Uterus (tissue), 4 donors: ENCODE measurements around the gene CD2BP2. TPM values are rescaled to one million over a fixed set of nuclear protein-coding genes. Genes with fewer than 3 reads are reported as not detected.

Source experiments
- DNase-seq, 2 donors: peaks; one replicate each; pipeline ENCODE4 v3.0.0-alpha.2; 2019 to 2020
- H3K27ac ChIP-seq, 2 donors: fragments of 200-600 bp; sonication (generic); 1 replicate in 1 of 2; 2 replicates in 1 of 2; pipeline ENCODE4 v1.5.1; 2016 to 2018
- H3K27me3 ChIP-seq, 2 donors: fragments of 200-600 bp; sonication (generic); one replicate each; pipeline ENCODE4 v1.5.1; 2018 to 2019; ENCODE audit warnings: control low read depth in 1 of 2
- H3K36me3 ChIP-seq, 2 donors: fragments of 200-600 bp; sonication (generic); one replicate each; pipeline ENCODE4 v1.5.1; 2019; ENCODE audit warnings: control low read depth in 1 of 2
- H3K4me1 ChIP-seq, 2 donors: fragments of 200-600 bp; sonication (generic); one replicate each; pipeline ENCODE4 v1.5.1; 2018 to 2019; ENCODE audit warnings: control low read depth in 1 of 2
- H3K4me3 ChIP-seq, 2 donors: fragments of 200-600 bp; sonication (generic); 1 replicate in 1 of 2; 2 replicates in 1 of 2; pipeline ENCODE4 v1.5.1; 2018 to 2019; ENCODE audit warnings: mild to moderate bottlenecking in 1 of 2
- H3K9me3 ChIP-seq, 2 donors: fragments of 200-600 bp; sonication (generic); one replicate each; pipeline ENCODE4 v1.5.1; 2019; ENCODE audit warnings: control low read depth in 1 of 2
- CTCF ChIP-seq, 4 experiments: fragments of 200-600 bp in 2 of 4; fragments of 450-650 bp in 2 of 4; sonication (generic) in 2 of 4; IDR thresholded peaks; one replicate each; pipeline ENCODE4 v1.5.1; 2016 to 2019; ENCODE audit warnings: antibody characterized with exemption in 4 of 4, mild to moderate bottlenecking in 2 of 4, moderate library complexity in 1 of 4
- POLR2A ChIP-seq, 2 donors: fragments of 450-650 bp; IDR thresholded peaks; one replicate each; pipeline ENCODE4 v1.6.1; 2016; ENCODE audit warnings: antibody characterized with exemption in 2 of 2, mild to moderate bottlenecking in 1 of 2, moderate library complexity in 1 of 2
- intact Hi-C: fragments of 100-400 bp; cut with DNase I; formaldehyde crosslinking; loops from one replicate; pipeline ENCODE4 v1.15.1; 2023; ENCODE audit warnings: low total_unique reads
- total RNA-seq, 4 donors: library from RNA; depleted of rRNA in 3 of 4; stranded (reverse); fragments of >200 nt in 3 of 4; gene quantifications; one replicate each; pipeline versions ENCODE4 v1.1.0 to v1.2.4, GENCODE V29; 2014 to 2023
- donor health status: DM: yes; HTN: yes; CAD: no.

CD2BP2 gene
- total RNA-seq, 4 donors from 2014 or later, result 27.9 to 74.7 (median 32.8) TPM

DNA sequence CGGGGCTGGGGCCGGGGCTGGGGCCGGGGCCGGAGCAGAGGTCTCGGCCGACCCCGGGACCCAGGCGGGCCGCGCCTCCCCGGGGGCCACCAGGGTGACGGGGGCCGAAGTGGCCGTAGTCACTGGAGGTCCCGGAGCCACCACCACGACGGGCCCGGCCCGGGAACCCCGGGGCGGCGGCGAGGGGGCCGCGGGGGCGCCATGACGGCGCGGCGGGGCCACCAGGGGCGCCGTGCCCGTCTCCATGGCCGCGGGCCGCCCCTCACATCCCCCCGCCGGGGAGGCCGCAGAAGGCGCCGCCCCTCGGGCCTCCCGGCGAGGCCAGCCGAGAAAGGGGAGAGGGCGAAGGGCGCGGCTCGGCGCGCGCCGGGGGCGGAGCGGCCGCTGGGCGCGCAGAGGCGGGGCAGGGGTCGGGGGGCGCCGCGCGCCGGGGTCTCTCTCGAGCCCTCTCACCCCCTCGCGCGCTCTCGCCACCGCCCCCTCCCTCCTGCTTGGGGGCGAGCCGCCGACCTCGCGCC is 14.9 kb upstream of the CD2BP2 start:
- peaks cover 0 to 10% of the 10 kb centered on the region in 2 donors for H3K4me1 ChIP-seq
- no peaks in the 10 kb centered on the region for H3K9me3 ChIP-seq
- DNase-seq, result no peak
- H3K4me3 ChIP-seq, result peak overlapping the region; percentile 70 to 98
- no peaks in the 10 kb centered on the region for H3K36me3 ChIP-seq
- TF ChIP-seq CTCF (IDR thresholded peaks at IDR 0.05) (peak in 1 of 4 experiments; percentile 19), POLR2A (IDR thresholded peaks at IDR 0.05) (peak in 1 of 2 donors; percentile 79)
- peak overlapping the region; percentile 86 to 93 for H3K27ac ChIP-seq
- H3K27me3 ChIP-seq, result no peaks in the 10 kb centered on the region
- intact Hi-C loops, result no loop called here

GRCh38 chr16:30369091-30369937 is 14.2 kb upstream of the CD2BP2 start:
- H3K27ac ChIP-seq, result peak overlapping the region; percentile 86 to 93
- intact Hi-C loops, result no loop called here
- peaks cover 0 to 12% of the 10 kb centered on the region in 2 donors for H3K4me1 ChIP-seq
- TF ChIP-seq POLR2A (IDR thresholded peaks at IDR 0.05) (no peak), CTCF (IDR thresholded peaks at IDR 0.05) (no peak)
- DNase-seq, result no peak
- no peaks in the 10 kb centered on the region for H3K36me3 ChIP-seq
- H3K9me3 ChIP-seq, result no peaks in the 10 kb centered on the region
- H3K27me3 ChIP-seq, result no peaks in the 10 kb centered on the region
- H3K4me3 ChIP-seq, result peak overlapping the region; percentile 70 to 98

DNA sequence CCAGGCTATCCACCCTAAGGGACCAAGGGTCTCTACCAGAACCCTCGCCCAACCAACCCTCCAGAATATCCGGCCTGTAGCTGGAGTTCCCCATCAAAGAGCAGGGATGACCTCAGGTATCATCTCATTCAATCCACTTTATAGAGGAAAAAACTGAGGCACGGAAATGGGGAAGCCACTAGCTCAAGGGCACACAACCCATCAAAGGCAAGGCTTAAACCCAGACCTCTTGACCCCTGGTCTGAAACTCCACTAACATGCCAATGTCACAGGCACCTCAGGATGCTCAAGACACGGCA is 13.6 kb upstream of the CD2BP2 start:
- TF ChIP-seq POLR2A (IDR thresholded peaks at IDR 0.05), result no peak
- TF ChIP-seq CTCF (IDR thresholded peaks at IDR 0.05), result no peak
- peaks cover 0 to 12% of the 10 kb centered on the region in 2 donors for H3K4me1 ChIP-seq

GRCh38 chr16:30368122-30368791 is 13.1 kb upstream of the CD2BP2 start:
- Histone ChIP-seq H3K9me3 (no peaks in the 10 kb centered on the region), H3K36me3 (no peaks in the 10 kb centered on the region), H3K4me1 (peaks cover 0 to 12% of the 10 kb centered on the region in 2 donors), H3K27me3 (no peaks in the 10 kb centered on the region), H3K4me3 (peak overlapping the region; percentile 70 to 98), H3K27ac (peak overlapping the region; percentile 86 to 93)
- DNase-seq, result no peak
- TF ChIP-seq POLR2A (IDR thresholded peaks at IDR 0.05), result no peak
- TF ChIP-seq CTCF (IDR thresholded peaks at IDR 0.05), result no peak
- intact Hi-C loops, result no loop called here

More for the DNA sequence above, 13.6 kb upstream of the CD2BP2 start:
- Histone ChIP-seq H3K27ac (peak overlapping the region; percentile 86 to 93), H3K27me3 (no peaks in the 10 kb centered on the region), H3K36me3 (no peaks in the 10 kb centered on the region), H3K4me3 (peak overlapping the region; percentile 70 to 98), H3K9me3 (no peaks in the 10 kb centered on the region)
- no peak for DNase-seq
- intact Hi-C loops, result no loop called here
